Esophagus muscularis mucosa (tissue), 4 donors: Measurements from ENCODE around the gene ZFYVE28. TPM values are rescaled to one million over a fixed set of nuclear protein-coding genes. Genes with fewer than 3 reads are reported as not detected.

Experiments used
- DNase-seq: peaks from one replicate; pipeline ENCODE4 v3.0.0-alpha.2; 2017; ENCODE audit errors: extremely low spot score
- H3K27ac ChIP-seq, 4 donors: fragments of 200-600 bp; sonication (generic); replicated peaks in 1 of 4; 1 replicate in 3 of 4; 2 replicates in 1 of 4; pipeline ENCODE4 v1.5.1; 2016 to 2019; ENCODE audit warnings: mild to moderate bottlenecking in 1 of 4
- H3K27me3 ChIP-seq, 4 donors: fragments of 200-600 bp; sonication (generic); one replicate each; pipeline versions ENCODE4 v1.5.1 to v1.6.0; 2016 to 2019
- H3K36me3 ChIP-seq, 4 donors: fragments of 200-600 bp; sonication (generic); one replicate each; pipeline ENCODE4 v1.5.1; 2016 to 2019
- H3K4me1 ChIP-seq, 4 donors: fragments of 200-600 bp; sonication (generic); one replicate each; pipeline ENCODE4 v1.5.1; 2016 to 2019
- H3K4me3 ChIP-seq, 4 donors: fragments of 200-600 bp; sonication (generic); 1 replicate in 2 of 4; 2 replicates in 2 of 4; pipeline ENCODE4 v1.5.1; 2016 to 2019; ENCODE audit warnings: mild to moderate bottlenecking in 4 of 4, moderate library complexity in 1 of 4
- H3K9me3 ChIP-seq, 4 donors: fragments of 200-600 bp; sonication (generic); 1 replicate in 3 of 4; 2 replicates in 1 of 4; pipeline ENCODE4 v1.5.1; 2016 to 2019
- CTCF ChIP-seq, 3 experiments: fragments of 200-600 bp in 2 of 3; fragments of 450-650 bp in 1 of 3; sonication (generic) in 2 of 3; IDR thresholded peaks; one replicate each; pipeline ENCODE4 v1.5.1; 2017 to 2019; ENCODE audit warnings: antibody characterized with exemption in 3 of 3, mild to moderate bottlenecking in 2 of 3, moderate library complexity in 1 of 3
- EP300 ChIP-seq: sonication (generic); formaldehyde crosslinking; IDR thresholded peaks from one replicate; pipeline ENCODE4 v1.6.1; 2017; ENCODE audit warnings: antibody characterized with exemption
- POLR2A ChIP-seq: fragments of 450-650 bp; IDR thresholded peaks from one replicate; pipeline ENCODE4 v1.6.1; 2017; ENCODE audit warnings: antibody characterized with exemption, moderate library complexity, mild to moderate bottlenecking, low read depth
- POLR2AphosphoS5 ChIP-seq, 2 donors: sonication (generic); formaldehyde crosslinking; IDR thresholded peaks; one replicate each; pipeline ENCODE4 v1.6.1; 2017; ENCODE audit warnings: antibody characterized with exemption in 2 of 2
- WGBS: methylation state at CpG from one replicate; pipeline ENCODE4 v1.1.5; 2018; 5-methylcytosine and 5-hydroxymethylcytosine counted together
- intact Hi-C: fragments of 100-400 bp; cut with DNase I; formaldehyde crosslinking; loops from one replicate; pipeline ENCODE4 v1.15.1; 2023
- total RNA-seq, 4 donors: library from RNA; depleted of rRNA; stranded (reverse); fragments of >200 nt; gene quantifications; one replicate each; pipeline versions ENCODE4 v1.1.0 to v1.2.1, GENCODE V29; 2016

The ZFYVE28 gene
- total RNA-seq, 4 donors from 2014 or later, result 4.5 to 13.4 (median 8.4) TPM

- WGBS, result 92% methylated on average over 9 of the region's 9 CpGs
- no peak for DNase-seq
- H3K4me1 ChIP-seq, result peaks cover 0 to 12% (median 6%) of the 10 kb centered on the region in 4 donors
These were observed 130.9 kb downstream of the ZFYVE28 start for GRCh38 chr4:2287594-2287915.

GRCh38 chr4:2286904-2287593 lies 131.4 kb downstream of the ZFYVE28 start:
- Histone ChIP-seq H3K27me3 (no peaks in the 10 kb centered on the region), H3K9me3 (no peaks in the 10 kb centered on the region), H3K27ac (no peak overlapping the region), H3K4me1 (peaks cover 0 to 8% (median 3%) of the 10 kb centered on the region in 4 donors), H3K36me3 (no peaks in the 10 kb centered on the region), H3K4me3 (no peak overlapping the region)
- intact Hi-C loops, result no loop called here
- no peak for DNase-seq
- TF ChIP-seq POLR2A (no peak), CTCF (IDR thresholded peaks at IDR 0.05) (no peak), EP300 (no peak), POLR2AphosphoS5 (IDR thresholded peaks at IDR 0.05) (no peak)
- 93% methylated on average over 17 of the region's 19 CpGs for WGBS

More at GRCh38 chr4:2287594-2287915, 130.9 kb downstream of the ZFYVE28 start:
- intact Hi-C loops, result no loop called here
- Histone ChIP-seq H3K27me3 (no peaks in the 10 kb centered on the region), H3K27ac (no peak overlapping the region), H3K4me3 (no peak overlapping the region), H3K9me3 (no peaks in the 10 kb centered on the region), H3K36me3 (no peaks in the 10 kb centered on the region)
- TF ChIP-seq POLR2AphosphoS5 (IDR thresholded peaks at IDR 0.05), result no peak
- no peak for TF ChIP-seq POLR2A
- TF ChIP-seq CTCF (IDR thresholded peaks at IDR 0.05), result no peak

GRCh38 chr4:2285613-2286381 lies 132.6 kb downstream of the ZFYVE28 start:
- TF ChIP-seq CTCF (IDR thresholded peaks at IDR 0.05), result no peak
- TF ChIP-seq EP300, result no peak
- TF ChIP-seq POLR2AphosphoS5 (IDR thresholded peaks at IDR 0.05), result no peak
- TF ChIP-seq POLR2A, result no peak
- H3K4me3 ChIP-seq, result no peak overlapping the region
- 82% methylated on average over 17 of the region's 27 CpGs for WGBS
- no peaks in the 10 kb centered on the region for H3K36me3 ChIP-seq
- no peak for DNase-seq
- H3K27me3 ChIP-seq, result no peaks in the 10 kb centered on the region
- no peaks in the 10 kb centered on the region for H3K9me3 ChIP-seq
- H3K27ac ChIP-seq, result no peak overlapping the region
- intact Hi-C loops, result no loop called here
- no peaks in the 10 kb centered on the region for H3K4me1 ChIP-seq

GRCh38 chr4:2284934-2285612 lies 133.4 kb downstream of the ZFYVE28 start:
- no peaks in the 10 kb centered on the region for H3K4me1 ChIP-seq

More at GRCh38 chr4:2284934-2285612, 133.4 kb downstream of the ZFYVE28 start:
- no peak overlapping the region for H3K4me3 ChIP-seq
- intact Hi-C loops, result no loop called here
- H3K36me3 ChIP-seq, result no peaks in the 10 kb centered on the region
- WGBS, result 81% methylated on average over 7 of the region's 15 CpGs
- TF ChIP-seq CTCF (IDR thresholded peaks at IDR 0.05) (no peak), EP300 (no peak), POLR2A (no peak)
- no peak for DNase-seq
- H3K27me3 ChIP-seq, result no peaks in the 10 kb centered on the region
- H3K27ac ChIP-seq, result no peak overlapping the region
- no peaks in the 10 kb centered on the region for H3K9me3 ChIP-seq
